GM23338 (cell line): ENCODE results near the gene ESRRA.

Experiments
- EZH2phosphoT487 ChIP-seq: fragments of 200-600 bp; sonication (generic); IDR thresholded peaks from one replicate; pipeline ENCODE4 v1.8.1; 2018; ENCODE audit warnings: antibody characterized with exemption; ENCODE audit not compliant: unreplicated experiment
- JUNB ChIP-seq: IDR thresholded peaks from one replicate; pipeline ENCODE4 v1.6.1; 2016; ENCODE audit warnings: antibody characterized with exemption; ENCODE audit not compliant: unreplicated experiment
- POLR2AphosphoS5 ChIP-seq: IDR thresholded peaks from 2 replicates; pipeline ENCODE4 v1.6.1; 2016; ENCODE audit warnings: antibody characterized with exemption, low read depth
- ZNF114 ChIP-seq: fragments of 250-450 bp; sonication (Bioruptor Pico); IDR thresholded peaks from 2 replicates; pipeline ENCODE4 v1.5.0; 2020; ENCODE audit warnings: mild to moderate bottlenecking, moderate library complexity
- ZNF331 ChIP-seq: fragments of 250-450 bp; sonication (Bioruptor Pico); IDR thresholded peaks from 2 replicates; pipeline ENCODE4 v1.5.0; 2020; ENCODE audit warnings: low read depth, mild to moderate bottlenecking, moderate library complexity
- TF ChIP-seq, protein P1 (sequence below), 2 experiments: fragments of 200-600 bp in 1 of 2; sonication (generic) in 1 of 2; conservative IDR thresholded peaks; 2 replicates each; pipeline versions ENCODE4 v1.5.1 to v1.6.1; 2016 to 2017; ENCODE audit warnings: antibody characterized with exemption in 2 of 2, low read depth in 2 of 2, mild to moderate bottlenecking in 2 of 2, moderate library complexity in 1 of 2

GRCh38 chr11:64276653-64277431 is 28.5 kb upstream of the ESRRA start:
- TF ChIP-seq, protein P1, sequence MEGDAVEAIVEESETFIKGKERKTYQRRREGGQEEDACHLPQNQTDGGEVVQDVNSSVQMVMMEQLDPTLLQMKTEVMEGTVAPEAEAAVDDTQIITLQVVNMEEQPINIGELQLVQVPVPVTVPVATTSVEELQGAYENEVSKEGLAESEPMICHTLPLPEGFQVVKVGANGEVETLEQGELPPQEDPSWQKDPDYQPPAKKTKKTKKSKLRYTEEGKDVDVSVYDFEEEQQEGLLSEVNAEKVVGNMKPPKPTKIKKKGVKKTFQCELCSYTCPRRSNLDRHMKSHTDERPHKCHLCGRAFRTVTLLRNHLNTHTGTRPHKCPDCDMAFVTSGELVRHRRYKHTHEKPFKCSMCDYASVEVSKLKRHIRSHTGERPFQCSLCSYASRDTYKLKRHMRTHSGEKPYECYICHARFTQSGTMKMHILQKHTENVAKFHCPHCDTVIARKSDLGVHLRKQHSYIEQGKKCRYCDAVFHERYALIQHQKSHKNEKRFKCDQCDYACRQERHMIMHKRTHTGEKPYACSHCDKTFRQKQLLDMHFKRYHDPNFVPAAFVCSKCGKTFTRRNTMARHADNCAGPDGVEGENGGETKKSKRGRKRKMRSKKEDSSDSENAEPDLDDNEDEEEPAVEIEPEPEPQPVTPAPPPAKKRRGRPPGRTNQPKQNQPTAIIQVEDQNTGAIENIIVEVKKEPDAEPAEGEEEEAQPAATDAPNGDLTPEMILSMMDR (conservative IDR thresholded peaks at IDR 0.05; ENCODE audit: low read depth in 2 of 2), result no peak
- TF ChIP-seq POLR2AphosphoS5 (no peak), EZH2phosphoT487 (no peak), JUNB (no peak), ZNF331 (no peak), ZNF114 (CRISPR knock-in tag) (no peak)
